K562 (cell line): ENCODE measurements around the gene OPA1. TPM values are rescaled to one million over a fixed set of nuclear protein-coding genes. Genes with fewer than 3 reads are reported as not detected.

Experiments
- ATAC-seq: fragments of 200-7000 bp; cut with Tn5 transposase; 3 replicates; pipeline ENCODE4 v1.9.1; 2020; ENCODE audit warnings: moderate library complexity
- BruUV-seq: library from RNA; stranded (reverse); fragments of 400-500 nt; replicated peaks from 2 replicates; lab custom pipeline; 2021; lab: Mats Ljungman, UMichigan
- CTCF ChIA-PET: fragments of 300-600 bp; formaldehyde crosslinking; extraction: SDS; loops from one replicate; lab custom pipeline; 2021; ENCODE audit warnings: low intra/inter-chr PET ratio; lab: Yijun Ruan, JAX
- POLR2A ChIA-PET: fragments of 300-600, 350-650 bp; sonication (Branson Sonifier 250); formaldehyde crosslinking; extraction: SDS; loops from one replicate; lab custom pipeline; 2021; ENCODE audit warnings: antibody characterized with exemption, inconsistent platforms; lab: Yijun Ruan, JAX
- DNase-seq, 4 experiments: peaks; one replicate each; pipeline versions ENCODE4 v3.0.0 to v3.0.0-alpha.2; 2011 to 2018; ENCODE audit warnings: low spot score in 3 of 4, mixed read lengths in 3 of 4; ENCODE audit errors: extremely low read depth in 1 of 4
- FAIRE-seq: peaks from 2 replicates; lab custom pipeline; 2011; peaks lifted over from hg19 to GRCh38; lab: Jason Lieb, UNC
- H2AFZ ChIP-seq: 2 replicates; pipeline ENCODE4 v1.6.0; 2011; ENCODE audit warnings: low read depth, low read length, control low read depth, inconsistent platforms
- H3K27ac ChIP-seq: fragments of 200-600 bp; 3 replicates; pipeline ENCODE4 v1.8.0; 2011; ENCODE audit warnings: low read depth, mild to moderate bottlenecking, control low read depth, inconsistent platforms, low read length, moderate library complexity, mixed read lengths; ENCODE audit errors: extremely low read depth
- H3K27me3 ChIP-seq, 2 experiments: fragments of 300-600 bp in 1 of 2; 2 replicates in 1 of 2; 3 replicates in 1 of 2; pipeline versions ENCODE4 v1.6.0 to v1.8.0; 2011; ENCODE audit warnings: inconsistent platforms in 2 of 2, low read length in 2 of 2, mild to moderate bottlenecking in 1 of 2, mixed read lengths in 1 of 2, moderate library complexity in 1 of 2; ENCODE audit not compliant: control insufficient read depth in 2 of 2, insufficient read depth in 2 of 2
- H3K36me3 ChIP-seq: fragments of 300-600 bp; 3 replicates; pipeline ENCODE4 v1.8.0; 2011; ENCODE audit warnings: mild to moderate bottlenecking, low read length, inconsistent platforms; ENCODE audit not compliant: control insufficient read depth, insufficient read depth
- H3K4me1 ChIP-seq, 2 experiments: fragments of 200-600 bp in 1 of 2; replicated peaks in 1 of 2; 2 replicates in 1 of 2; 3 replicates in 1 of 2; pipeline versions ENCODE4 v1.5.1 to v1.8.0; 2011; ENCODE audit warnings: inconsistent platforms in 2 of 2, low read length in 2 of 2, mild to moderate bottlenecking in 1 of 2, mixed read lengths in 1 of 2, moderate library complexity in 1 of 2; ENCODE audit not compliant: control insufficient read depth in 2 of 2, insufficient read depth in 2 of 2
- H3K4me2 ChIP-seq: 2 replicates; pipeline ENCODE4 v1.6.1; 2011; ENCODE audit warnings: low read length, control low read depth, inconsistent platforms, mixed read lengths; ENCODE audit not compliant: insufficient read depth
- H3K4me3 ChIP-seq: fragments of 200-600 bp; sonication (generic), shearing (Covaris generic); 2 replicates; pipeline ENCODE4 v1.5.1; 2016; ENCODE audit warnings: control low read depth, inconsistent platforms
- H3K79me2 ChIP-seq: fragments of 200-600 bp; 3 replicates; pipeline ENCODE4 v1.8.0; 2011; ENCODE audit warnings: low read length, inconsistent platforms; ENCODE audit not compliant: control insufficient read depth, insufficient read depth
- H3K9ac ChIP-seq, 2 experiments: 2 replicates each; pipeline versions ENCODE4 v1.6.0 to v1.6.1; 2011; ENCODE audit warnings: low read depth in 2 of 2, low read length in 2 of 2, control low read depth in 1 of 2, inconsistent platforms in 1 of 2, mild to moderate bottlenecking in 1 of 2, mixed read lengths in 1 of 2; ENCODE audit not compliant: insufficient read depth in 1 of 2
- H3K9me1 ChIP-seq: one replicate; pipeline ENCODE4 v1.6.0; 2011; ENCODE audit warnings: inconsistent platforms, mild to moderate bottlenecking, low read length, moderate library complexity; ENCODE audit not compliant: control insufficient read depth, insufficient read depth
- H3K9me3 ChIP-seq: replicated peaks from 2 replicates; pipeline ENCODE4 v1.5.1; 2011; ENCODE audit warnings: low read depth, low read length, inconsistent platforms; ENCODE audit not compliant: control insufficient read depth, insufficient read depth
- H4K20me1 ChIP-seq: replicated peaks from 2 replicates; pipeline ENCODE4 v1.6.1; 2011; ENCODE audit warnings: low read length, inconsistent platforms, mixed read lengths; ENCODE audit not compliant: control insufficient read depth, insufficient read depth
- BRCA1 ChIP-seq, 2 experiments: fragments of 450-650 bp in 1 of 2; sonication (generic) in 1 of 2; formaldehyde crosslinking in 1 of 2; IDR thresholded peaks; 2 replicates each; pipeline versions ENCODE4 v1.5.0 to v1.6.1; 2017 to 2020; ENCODE audit warnings: mild to moderate bottlenecking in 1 of 2, missing genetic modification reagents in 1 of 2
- FOXJ2 ChIP-seq: fragments of 200-800 bp; sonication (Bioruptor generic); IDR thresholded peaks from 2 replicates; pipeline ENCODE4 v1.6.1; 2016; ENCODE audit warnings: missing genetic modification characterization, missing compliant biosample characterization
- RAD21 ChIP-seq, 2 experiments: fragments of 250-450 bp in 1 of 2; fragments of 450-650 bp in 1 of 2; sonication (Bioruptor Pico) in 1 of 2; formaldehyde crosslinking in 1 of 2; IDR thresholded peaks in 1 of 2; conservative IDR thresholded peaks in 1 of 2; 2 replicates each; pipeline versions ENCODE4 v1.4.0 to v1.8.0; 2020 to 2022; ENCODE audit warnings: mild to moderate bottlenecking in 2 of 2, moderate library complexity in 1 of 2
- RUNX1 ChIP-seq: sonication (generic); IDR thresholded peaks from 2 replicates; pipeline ENCODE4 v1.6.1; 2016; ENCODE audit warnings: antibody characterized with exemption, low read depth
- TCFL5 ChIP-seq: fragments of 250-450 bp; sonication (Bioruptor Pico); conservative IDR thresholded peaks from 2 replicates; pipeline ENCODE4 v1.6.1; 2021; ENCODE audit warnings: mild to moderate bottlenecking, moderate library complexity, matching md5 sums
- THRAP3 ChIP-seq: fragments of 450-650 bp; IDR thresholded peaks from 2 replicates; pipeline ENCODE4 v1.6.1; 2016; ENCODE audit warnings: mild to moderate bottlenecking, inconsistent platforms, borderline replicate concordance
- ZKSCAN8 ChIP-seq: fragments of 200-800 bp; sonication (Bioruptor generic); IDR thresholded peaks from 2 replicates; pipeline ENCODE4 v1.6.1; 2016; ENCODE audit warnings: missing genetic modification characterization, missing compliant biosample characterization
- ZNF3 ChIP-seq: fragments of 250-450 bp; sonication (Bioruptor Pico); IDR thresholded peaks from 2 replicates; pipeline ENCODE4 v1.5.0; 2021; ENCODE audit warnings: mild to moderate bottlenecking, moderate library complexity
- WGBS: fragments of 100-300 bp; shearing (Covaris generic); methylation state at CpG from one replicate; pipeline ENCODE4 v1.1.6; 2016; ENCODE audit warnings: low coverage, mixed read lengths; ENCODE audit not compliant: insufficient coverage; ENCODE audit errors: missing lambda C conversion rate; 5-methylcytosine and 5-hydroxymethylcytosine counted together
- in situ Hi-C: fragments of 300-500 bp; cut with MboI; formaldehyde crosslinking; loops from 4 replicates; pipeline ENCODE4 v1.15.0; 2018; ENCODE audit warnings: inconsistent platforms, mixed read lengths
- intact Hi-C: fragments of 100-400 bp; cut with micrococcal nuclease; formaldehyde crosslinking; loops from 2 replicates; pipeline ENCODE4 v1.14.2; 2022
- polyA plus RNA-seq, 8 experiments: library from polyadenylated mRNA; depleted of rRNA in 4 of 8; stranded (reverse) in 5 of 8; unstranded in 3 of 8; fragments of >200 nt; fragmentation: Nextera tagmentation in 2 of 8; fragmentation: Illumina TruSeq in 1 of 8; extraction: Ambion mirVana in 2 of 8; extraction: Trizol in 1 of 8; gene quantifications; 2 replicates each; pipeline versions ENCODE4 v1.2.1 to v1.2.3, GENCODE V29; 2011 to 2014; ENCODE audit warnings: inconsistent platforms in 1 of 8, missing spikeins in 1 of 8
- total RNA-seq, 7 experiments: library from RNA; depleted of rRNA in 6 of 7; stranded (reverse); fragments of >200 nt in 6 of 7; fragmentation: Illumina TruSeq in 2 of 7; extraction: Trizol in 2 of 7; gene quantifications; 2 replicates each; pipeline versions ENCODE4 v1.2.1 to v1.2.3, GENCODE V29; 2011 to 2021; ENCODE audit warnings: low replicate concordance in 1 of 7
- TF ChIP-seq, protein P1 (sequence below): fragments of 200-800 bp; sonication (Bioruptor generic); IDR thresholded peaks from 2 replicates; pipeline ENCODE4 v1.6.1; 2017; ENCODE audit warnings: missing genetic modification characterization, missing compliant biosample characterization
- TF ChIP-seq, protein P2 (sequence below): fragments of 450-650 bp; formaldehyde crosslinking; IDR thresholded peaks from 2 replicates; pipeline ENCODE4 v1.4.0; 2020; ENCODE audit warnings: mild to moderate bottlenecking, moderate library complexity
- TF ChIP-seq, protein P3 (sequence below): fragments of 250-450 bp; sonication (Bioruptor Pico); IDR thresholded peaks from 2 replicates; pipeline ENCODE4 v1.8.0; 2021; ENCODE audit warnings: borderline replicate concordance, mild to moderate bottlenecking, moderate library complexity; ENCODE audit not compliant: poor library complexity, severe bottlenecking

OPA1 gene
- total and polyA plus RNA-seq, 9 of the 15 experiments (the other 6 are each of a cell fraction or from before 2014, with no cell fraction given), result 19.7 to 127 (median 94.7) TPM

DNA sequence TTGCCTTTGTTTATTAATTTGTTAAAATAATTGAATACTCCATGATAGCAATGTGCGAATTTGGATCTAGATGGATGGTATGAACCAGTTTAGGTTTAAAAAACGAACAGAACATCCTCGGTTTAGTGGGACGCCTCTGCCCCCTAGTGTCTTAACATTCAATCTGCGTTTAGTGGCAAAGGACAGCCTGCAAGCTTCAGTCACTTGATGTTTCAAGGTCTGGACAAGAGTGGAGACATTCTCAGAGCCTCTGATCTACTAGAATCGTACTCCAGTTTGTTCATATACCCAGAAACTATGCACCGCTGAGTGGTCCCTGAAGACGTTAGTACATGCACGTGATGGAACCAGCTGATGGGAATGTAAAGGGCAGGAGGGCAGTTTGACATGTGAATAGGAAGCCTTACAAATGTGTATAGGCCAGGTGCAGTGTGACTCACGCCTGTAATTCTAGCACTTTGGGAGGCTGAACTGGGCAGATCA is 20.5 kb upstream of the OPA1 start (continued):
- TF ChIP-seq, protein P1, sequence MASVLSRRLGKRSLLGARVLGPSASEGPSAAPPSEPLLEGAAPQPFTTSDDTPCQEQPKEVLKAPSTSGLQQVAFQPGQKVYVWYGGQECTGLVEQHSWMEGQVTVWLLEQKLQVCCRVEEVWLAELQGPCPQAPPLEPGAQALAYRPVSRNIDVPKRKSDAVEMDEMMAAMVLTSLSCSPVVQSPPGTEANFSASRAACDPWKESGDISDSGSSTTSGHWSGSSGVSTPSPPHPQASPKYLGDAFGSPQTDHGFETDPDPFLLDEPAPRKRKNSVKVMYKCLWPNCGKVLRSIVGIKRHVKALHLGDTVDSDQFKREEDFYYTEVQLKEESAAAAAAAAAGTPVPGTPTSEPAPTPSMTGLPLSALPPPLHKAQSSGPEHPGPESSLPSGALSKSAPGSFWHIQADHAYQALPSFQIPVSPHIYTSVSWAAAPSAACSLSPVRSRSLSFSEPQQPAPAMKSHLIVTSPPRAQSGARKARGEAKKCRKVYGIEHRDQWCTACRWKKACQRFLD (CRISPR knock-in tag), result no peak
- TF ChIP-seq RAD21 (CRISPR knock-in tag; conservative IDR thresholded peaks at IDR 0.05 in 1 of 2, IDR thresholded peaks at IDR 0.05 in 1 of 2), result peak; percentile 81 to 87
- TF ChIP-seq, protein P2, sequence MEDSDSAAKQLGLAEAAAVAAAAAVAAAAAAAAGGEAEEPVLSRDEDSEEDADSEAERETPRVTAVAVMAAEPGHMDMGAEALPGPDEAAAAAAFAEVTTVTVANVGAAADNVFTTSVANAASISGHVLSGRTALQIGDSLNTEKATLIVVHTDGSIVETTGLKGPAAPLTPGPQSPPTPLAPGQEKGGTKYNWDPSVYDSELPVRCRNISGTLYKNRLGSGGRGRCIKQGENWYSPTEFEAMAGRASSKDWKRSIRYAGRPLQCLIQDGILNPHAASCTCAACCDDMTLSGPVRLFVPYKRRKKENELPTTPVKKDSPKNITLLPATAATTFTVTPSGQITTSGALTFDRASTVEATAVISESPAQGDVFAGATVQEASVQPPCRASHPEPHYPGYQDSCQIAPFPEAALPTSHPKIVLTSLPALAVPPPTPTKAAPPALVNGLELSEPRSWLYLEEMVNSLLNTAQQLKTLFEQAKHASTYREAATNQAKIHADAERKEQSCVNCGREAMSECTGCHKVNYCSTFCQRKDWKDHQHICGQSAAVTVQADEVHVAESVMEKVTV (CRISPR knock-in tag), result peak; percentile 68

DNA sequence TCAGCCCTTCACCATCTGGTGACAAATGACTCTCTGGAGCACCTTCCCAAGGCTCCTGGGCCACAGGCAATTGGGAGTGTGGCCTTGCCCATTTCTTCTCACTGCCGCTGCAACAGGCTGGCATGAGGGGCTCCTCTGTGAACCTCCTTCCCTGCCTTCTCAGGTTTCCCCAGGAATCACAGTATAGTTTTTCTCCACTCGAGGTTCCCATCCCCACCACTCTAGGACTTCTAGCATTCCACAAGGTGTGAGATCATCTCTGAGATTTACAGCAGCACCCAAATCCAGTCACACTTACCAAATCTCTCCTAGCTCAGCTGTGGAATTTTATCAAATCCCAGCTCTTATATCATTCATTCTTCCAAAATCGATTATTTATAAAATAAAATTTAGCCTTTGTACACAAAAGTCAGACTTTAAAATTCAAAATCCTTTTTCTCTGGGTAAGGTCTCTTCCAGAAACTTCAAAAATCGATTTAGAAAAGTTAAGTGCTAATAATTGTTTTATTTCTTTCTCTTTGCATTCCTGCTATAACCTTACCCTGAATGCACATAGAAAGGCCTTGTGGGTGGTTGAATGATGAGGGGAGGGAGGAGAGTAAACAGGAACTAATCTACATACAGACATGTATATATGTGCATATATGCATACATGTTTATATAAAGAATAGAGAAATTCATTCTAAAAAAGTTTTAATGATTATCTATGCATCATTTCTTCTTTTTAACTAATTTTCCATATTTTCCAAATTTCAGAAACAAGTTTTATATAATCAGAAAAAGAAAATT is 19.4 kb upstream of the OPA1 start:
- BruUV-seq, result no TSS peak
- H3K4me2 ChIP-seq, result no peak overlapping the region
- no peaks in the 10 kb centered on the region for H4K20me1 ChIP-seq
- intact Hi-C loops, result loop anchor here (5.0 kb wide), 4 partner anchors 381 to 1106 kb away; no protein-coding TSS in a partner anchor
- FAIRE-seq (no peak), ATAC-seq (no peak), DNase-seq (no peak)
- WGBS, result 6% methylated on average over 4 of the region's 4 CpGs
- CTCF ChIA-PET, result interaction anchor here (0.6 to 2.8 kb wide), 2 partner anchors 187 to 757 kb away, joined by 3 to 9 read pairs; no protein-coding TSS in a partner anchor
- H3K27ac ChIP-seq, result no peak overlapping the region
- no peaks in the 10 kb centered on the region for H3K9me1 ChIP-seq
- H2AFZ ChIP-seq, result no peak overlapping the region
- TF ChIP-seq, protein P3, sequence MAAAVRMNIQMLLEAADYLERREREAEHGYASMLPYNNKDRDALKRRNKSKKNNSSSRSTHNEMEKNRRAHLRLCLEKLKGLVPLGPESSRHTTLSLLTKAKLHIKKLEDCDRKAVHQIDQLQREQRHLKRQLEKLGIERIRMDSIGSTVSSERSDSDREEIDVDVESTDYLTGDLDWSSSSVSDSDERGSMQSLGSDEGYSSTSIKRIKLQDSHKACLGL (CRISPR knock-in tag), result no peak
- TF ChIP-seq ZNF3 (CRISPR knock-in tag) (no peak), THRAP3 (no peak), ZKSCAN8 (CRISPR knock-in tag) (no peak), TCFL5 (CRISPR knock-in tag) (no peak), FOXJ2 (no peak), BRCA1 (IDR thresholded peaks at IDR 0.05) (no peak), BRCA1 (CRISPR knock-in tag; IDR thresholded peaks at IDR 0.05) (no peak), RUNX1 (no peak)
- H3K9me3 ChIP-seq, result no peaks in the 10 kb centered on the region
- in situ Hi-C loops, result loop anchor here (25.0 kb wide), 1 partner anchor 1011 kb away; no protein-coding TSS in a partner anchor
- POLR2A ChIA-PET, result no interaction called here
- no peaks in the 10 kb centered on the region for H3K79me2 ChIP-seq
- no peaks in the 10 kb centered on the region for H3K36me3 ChIP-seq
- 0 out of 4 replicates have a peak overlapping the region, but pooled peaks of 1 of the 2 experiments have one; percentile 29 for H3K9ac ChIP-seq
- H3K27me3 ChIP-seq, result peaks cover 0 to 4% of the 10 kb centered on the region in 2 experiments; a peak in 2 of 5 replicates
- H3K4me1 ChIP-seq, result no peaks in the 10 kb centered on the region
- H3K4me3 ChIP-seq, result no peak overlapping the region
